Measurements from ENCODE around the gene GPBP1L1. TPM values are rescaled to one million over a fixed set of nuclear protein-coding genes. Genes with fewer than 3 reads are reported as not detected.
A peak's percentile ranks its signal among the peaks of the same experiment; 100 is the strongest.

Gene GPBP1L1
- total and polyA plus RNA-seq, 2 of the 13 experiments (the other 11 are each of a cell fraction or from before 2014, with no cell fraction given), result 45.9 to 86.1 TPM

- TF ChIP-seq ZNF326 (CRISPR knock-in tag; IDR thresholded peaks at IDR 0.05; ENCODE audit: borderline replicate concordance) (no peak), NFYB (CRISPR knock-in tag; IDR thresholded peaks at IDR 0.05) (peak; percentile 83), KDM3A (CRISPR knock-in tag; IDR thresholded peaks at IDR 0.05; ENCODE audit: low read depth) (no peak), RARA (CRISPR knock-in tag; IDR thresholded peaks at IDR 0.05) (no peak), PHF21A (CRISPR knock-in tag; IDR thresholded peaks at IDR 0.05) (0 out of 2 replicates have a peak, but pooled peaks have one; percentile 11), SIN3A (IDR thresholded peaks at IDR 0.05; ENCODE audit: borderline replicate concordance, low read depth, low read length) (0 out of 2 replicates have a peak, but pooled peaks have one; percentile 6), NFYC (CRISPR knock-in tag; IDR thresholded peaks at IDR 0.05) (peak; percentile 86), ZNF883 (CRISPR knock-in tag; IDR thresholded peaks at IDR 0.05; ENCODE audit: not compliant biosample characterization) (no peak), ZNF609 (CRISPR knock-in tag; IDR thresholded peaks at IDR 0.05; ENCODE audit: borderline replicate concordance) (no peak), CREB1 (IDR thresholded peaks at IDR 0.05) (peak; percentile 88), CREB1 (CRISPR knock-in tag; IDR thresholded peaks at IDR 0.05) (peak; percentile 99), SP4 (CRISPR knock-in tag; IDR thresholded peaks at IDR 0.05) (peak; percentile 48; the same call in 1 of the 2 replicates), XRCC5 (optimal IDR thresholded peaks at IDR 0.05; ENCODE audit: low read length) (peak; percentile 33), IKZF5 (CRISPR knock-in tag; IDR thresholded peaks at IDR 0.05) (peak; percentile 11; the same call in 1 of the 2 replicates), ATF1 (CRISPR knock-in tag; IDR thresholded peaks at IDR 0.05) (peak; percentile 90), ZNF580 (CRISPR knock-in tag; IDR thresholded peaks at IDR 0.05; ENCODE audit: borderline replicate concordance, low read depth) (0 out of 2 replicates have a peak, but pooled peaks have one; percentile 19), MATR3 (CRISPR knock-in tag; IDR thresholded peaks at IDR 0.05) (no peak), TFDP2 (CRISPR knock-in tag; IDR thresholded peaks at IDR 0.05) (peak; percentile 85; the same call in 1 of the 2 replicates), MTA1 (CRISPR knock-in tag; IDR thresholded peaks at IDR 0.05; ENCODE audit: borderline replicate concordance) (no peak), TFDP1 (CRISPR knock-in tag; IDR thresholded peaks at IDR 0.05; ENCODE audit: borderline replicate concordance) (peak; percentile 76; the same call in 1 of the 2 replicates), ZBTB33 (CRISPR knock-in tag; IDR thresholded peaks at IDR 0.05) (no peak)
Measured at GRCh38 chr1:45583264-45583665, 103.1 kb downstream of the GPBP1L1 start (continued).
